ENCODE results near the gene SPG11.

The SPG11 gene

GRCh38 chr15:44591326-44591725 is 72.1 kb downstream of the SPG11 start:
- Histone ChIP-seq H3K23ac (ENCODE audit: low read depth, low read length, poor library complexity) (no peak overlapping the region), H3K9ac (ENCODE audit: low read depth, low read length, poor library complexity) (no peak overlapping the region), H2BK5ac (ENCODE audit: low read length) (no peak overlapping the region), H3K79me1 (ENCODE audit: low read depth, low read length) (no peaks in the 10 kb centered on the region), H2BK12ac (ENCODE audit: low read length) (no peak overlapping the region), H2BK120ac (ENCODE audit: low read depth, low read length) (no peak overlapping the region), H3K4me3 (ENCODE audit: low read length in 2 of 2) (no peak overlapping the region), H4K8ac (ENCODE audit: low read depth, low read length) (no peak overlapping the region), H3K14ac (ENCODE audit: low read length) (no peak overlapping the region), H4K91ac (ENCODE audit: low read depth, low read length, poor library complexity) (no peak overlapping the region), H2BK15ac (ENCODE audit: low read length) (no peak overlapping the region), H3K9me3 (replicated peaks in 1 of 2; ENCODE audit: control insufficient read depth in 2 of 2, insufficient read depth in 1 of 2, low read depth in 1 of 2, low read length in 2 of 2) (no peaks in the 10 kb centered on the region), H2AK5ac (ENCODE audit: low read depth, low read length) (no peak overlapping the region), H3K27me3 (ENCODE audit: control insufficient read depth in 3 of 3, insufficient read depth in 3 of 3, low read depth in 1 of 3, low read length in 3 of 3) (no peaks in the 10 kb centered on the region), H2AFZ (ENCODE audit: low read length) (no peak overlapping the region), H3K4me1 (ENCODE audit: control insufficient read depth in 2 of 2, insufficient read depth in 1 of 2, low read depth in 1 of 2, low read length in 2 of 2) (no peaks in the 10 kb centered on the region), H3K4me2 (ENCODE audit: insufficient read depth, low read length, poor library complexity, severe bottlenecking) (no peak overlapping the region), H3K4ac (ENCODE audit: low read length) (no peak overlapping the region), H3K36me3 (replicated peaks in 1 of 2; ENCODE audit: control insufficient read depth in 2 of 2, insufficient read depth in 2 of 2, low read length in 2 of 2) (peaks cover 18 to 97% of the 10 kb centered on the region in 2 donors), H3K27ac (replicated peaks; ENCODE audit: low read length) (no peak overlapping the region), H3K18ac (ENCODE audit: low read length) (no peak overlapping the region)
- DNase-seq (ENCODE audit: low spot score) = no peak
- WGBS, 2 donors (ENCODE audit: extremely low coverage in 2 of 2, insufficient read length in 2 of 2, insufficient replicate concordance in 1 of 2) = no CpG with 5 or more reads among the region's 1 CpG

GRCh38 chr15:44588541-44588940 is 74.9 kb downstream of the SPG11 start:
- no peaks in the 10 kb centered on the region for H3K4me1 ChIP-seq (ENCODE audit: control insufficient read depth in 2 of 2, insufficient read depth in 1 of 2, low read depth in 1 of 2, low read length in 2 of 2)
- H3K9me3 ChIP-seq (replicated peaks in 1 of 2; ENCODE audit: control insufficient read depth in 2 of 2, insufficient read depth in 1 of 2, low read depth in 1 of 2, low read length in 2 of 2) = no peaks in the 10 kb centered on the region
- H3K18ac ChIP-seq (ENCODE audit: low read length) = no peak overlapping the region
- H3K23ac ChIP-seq (ENCODE audit: low read depth, low read length, poor library complexity) = no peak overlapping the region
- H3K9ac ChIP-seq (ENCODE audit: low read depth, low read length, poor library complexity) = no peak overlapping the region
- no peak overlapping the region for H3K4me3 ChIP-seq (ENCODE audit: low read length in 2 of 2)
- H3K27ac ChIP-seq (replicated peaks; ENCODE audit: low read length) = no peak overlapping the region
- no peak overlapping the region for H4K91ac ChIP-seq (ENCODE audit: low read depth, low read length, poor library complexity)
- no peak overlapping the region for H3K4ac ChIP-seq (ENCODE audit: low read length)
- H3K14ac ChIP-seq (ENCODE audit: low read length) = no peak overlapping the region
- peaks cover 13 to 98% of the 10 kb centered on the region in 2 donors for H3K36me3 ChIP-seq (replicated peaks in 1 of 2; ENCODE audit: control insufficient read depth in 2 of 2, insufficient read depth in 2 of 2, low read length in 2 of 2)
- no peak overlapping the region for H2BK5ac ChIP-seq (ENCODE audit: low read length)
- H2BK12ac ChIP-seq (ENCODE audit: low read length) = no peak overlapping the region
- WGBS, 2 donors (ENCODE audit: extremely low coverage in 2 of 2, insufficient read length in 2 of 2, insufficient replicate concordance in 1 of 2) = no CpG with 5 or more reads among the region's 5 CpGs
- H2AK5ac ChIP-seq (ENCODE audit: low read depth, low read length) = no peak overlapping the region
- H3K4me2 ChIP-seq (ENCODE audit: insufficient read depth, low read length, poor library complexity, severe bottlenecking) = no peak overlapping the region
- no peak overlapping the region for H2BK15ac ChIP-seq (ENCODE audit: low read length)
- no peak overlapping the region for H4K8ac ChIP-seq (ENCODE audit: low read depth, low read length)
- H2BK120ac ChIP-seq (ENCODE audit: low read depth, low read length) = no peak overlapping the region
- H3K79me1 ChIP-seq (ENCODE audit: low read depth, low read length) = no peaks in the 10 kb centered on the region
- DNase-seq (ENCODE audit: low spot score) = no peak
- H3K27me3 ChIP-seq (ENCODE audit: control insufficient read depth in 3 of 3, insufficient read depth in 3 of 3, low read depth in 1 of 3, low read length in 3 of 3) = no peaks in the 10 kb centered on the region
- no peak overlapping the region for H2AFZ ChIP-seq (ENCODE audit: low read length)

- no peak overlapping the region for H2BK15ac ChIP-seq (ENCODE audit: low read length)
- no peak overlapping the region for H3K4ac ChIP-seq (ENCODE audit: low read length)
- no peak overlapping the region for H2BK12ac ChIP-seq (ENCODE audit: low read length)
- H3K4me2 ChIP-seq (ENCODE audit: insufficient read depth, low read length, poor library complexity, severe bottlenecking) = no peak overlapping the region
- WGBS, 2 donors (ENCODE audit: extremely low coverage in 2 of 2, insufficient read length in 2 of 2, insufficient replicate concordance in 1 of 2) = no CpG with 5 or more reads among the region's 2 CpGs
- H3K27me3 ChIP-seq (ENCODE audit: control insufficient read depth in 3 of 3, insufficient read depth in 3 of 3, low read depth in 1 of 3, low read length in 3 of 3) = no peaks in the 10 kb centered on the region
- H3K23ac ChIP-seq (ENCODE audit: low read depth, low read length, poor library complexity) = no peak overlapping the region
- no peak overlapping the region for H3K18ac ChIP-seq (ENCODE audit: low read length)
- H4K91ac ChIP-seq (ENCODE audit: low read depth, low read length, poor library complexity) = no peak overlapping the region
- no peaks in the 10 kb centered on the region for H3K79me1 ChIP-seq (ENCODE audit: low read depth, low read length)
- no peak overlapping the region for H3K27ac ChIP-seq (replicated peaks; ENCODE audit: low read length)
- no peak overlapping the region for H4K8ac ChIP-seq (ENCODE audit: low read depth, low read length)
- H2BK120ac ChIP-seq (ENCODE audit: low read depth, low read length) = no peak overlapping the region
- H3K14ac ChIP-seq (ENCODE audit: low read length) = no peak overlapping the region
- H2BK5ac ChIP-seq (ENCODE audit: low read length) = no peak overlapping the region
- H2AFZ ChIP-seq (ENCODE audit: low read length) = no peak overlapping the region
- no peaks in the 10 kb centered on the region for H3K4me1 ChIP-seq (ENCODE audit: control insufficient read depth in 2 of 2, insufficient read depth in 1 of 2, low read depth in 1 of 2, low read length in 2 of 2)
- H3K9ac ChIP-seq (ENCODE audit: low read depth, low read length, poor library complexity) = no peak overlapping the region
- no peak overlapping the region for H3K4me3 ChIP-seq (ENCODE audit: low read length in 2 of 2)
- no peaks in the 10 kb centered on the region for H3K9me3 ChIP-seq (replicated peaks in 1 of 2; ENCODE audit: control insufficient read depth in 2 of 2, insufficient read depth in 1 of 2, low read depth in 1 of 2, low read length in 2 of 2)
- H2AK5ac ChIP-seq (ENCODE audit: low read depth, low read length) = no peak overlapping the region
- peaks cover 17 to 99% of the 10 kb centered on the region in 2 donors for H3K36me3 ChIP-seq (replicated peaks in 1 of 2; ENCODE audit: control insufficient read depth in 2 of 2, insufficient read depth in 2 of 2, low read length in 2 of 2)
- DNase-seq (ENCODE audit: low spot score) = no peak
Measured at GRCh38 chr15:44585633-44586032, 77.8 kb downstream of the SPG11 start.

- no peak for DNase-seq (ENCODE audit: low spot score)
- Histone ChIP-seq H3K9ac (ENCODE audit: low read depth, low read length, poor library complexity) (no peak overlapping the region), H2AFZ (ENCODE audit: low read length) (no peak overlapping the region), H3K9me3 (replicated peaks in 1 of 2; ENCODE audit: control insufficient read depth in 2 of 2, insufficient read depth in 1 of 2, low read depth in 1 of 2, low read length in 2 of 2) (no peaks in the 10 kb centered on the region), H4K8ac (ENCODE audit: low read depth, low read length) (no peak overlapping the region), H2AK5ac (ENCODE audit: low read depth, low read length) (no peak overlapping the region), H3K4me2 (ENCODE audit: insufficient read depth, low read length, poor library complexity, severe bottlenecking) (no peak overlapping the region), H4K91ac (ENCODE audit: low read depth, low read length, poor library complexity) (no peak overlapping the region), H2BK12ac (ENCODE audit: low read length) (no peak overlapping the region), H3K27ac (replicated peaks; ENCODE audit: low read length) (no peak overlapping the region), H3K36me3 (replicated peaks in 1 of 2; ENCODE audit: control insufficient read depth in 2 of 2, insufficient read depth in 2 of 2, low read length in 2 of 2) (peaks cover 14 to 98% of the 10 kb centered on the region in 2 donors), H3K14ac (ENCODE audit: low read length) (no peak overlapping the region), H3K79me1 (ENCODE audit: low read depth, low read length) (no peaks in the 10 kb centered on the region), H2BK5ac (ENCODE audit: low read length) (no peak overlapping the region), H3K23ac (ENCODE audit: low read depth, low read length, poor library complexity) (no peak overlapping the region), H2BK120ac (ENCODE audit: low read depth, low read length) (no peak overlapping the region), H3K4me1 (ENCODE audit: control insufficient read depth in 2 of 2, insufficient read depth in 1 of 2, low read depth in 1 of 2, low read length in 2 of 2) (no peaks in the 10 kb centered on the region), H3K4ac (ENCODE audit: low read length) (no peak overlapping the region), H3K18ac (ENCODE audit: low read length) (no peak overlapping the region), H3K4me3 (ENCODE audit: low read length in 2 of 2) (no peak overlapping the region), H3K27me3 (ENCODE audit: control insufficient read depth in 3 of 3, insufficient read depth in 3 of 3, low read depth in 1 of 3, low read length in 3 of 3) (no peaks in the 10 kb centered on the region), H2BK15ac (ENCODE audit: low read length) (no peak overlapping the region)
- WGBS, 2 donors (ENCODE audit: extremely low coverage in 2 of 2, insufficient read length in 2 of 2, insufficient replicate concordance in 1 of 2) = no CpG with 5 or more reads among the region's 5 CpGs
Measured at GRCh38 chr15:44584162-44584749, 79.2 kb downstream of the SPG11 start.
